Measurements from ENCODE around the gene SORBS2.

Gene SORBS2

DNA sequence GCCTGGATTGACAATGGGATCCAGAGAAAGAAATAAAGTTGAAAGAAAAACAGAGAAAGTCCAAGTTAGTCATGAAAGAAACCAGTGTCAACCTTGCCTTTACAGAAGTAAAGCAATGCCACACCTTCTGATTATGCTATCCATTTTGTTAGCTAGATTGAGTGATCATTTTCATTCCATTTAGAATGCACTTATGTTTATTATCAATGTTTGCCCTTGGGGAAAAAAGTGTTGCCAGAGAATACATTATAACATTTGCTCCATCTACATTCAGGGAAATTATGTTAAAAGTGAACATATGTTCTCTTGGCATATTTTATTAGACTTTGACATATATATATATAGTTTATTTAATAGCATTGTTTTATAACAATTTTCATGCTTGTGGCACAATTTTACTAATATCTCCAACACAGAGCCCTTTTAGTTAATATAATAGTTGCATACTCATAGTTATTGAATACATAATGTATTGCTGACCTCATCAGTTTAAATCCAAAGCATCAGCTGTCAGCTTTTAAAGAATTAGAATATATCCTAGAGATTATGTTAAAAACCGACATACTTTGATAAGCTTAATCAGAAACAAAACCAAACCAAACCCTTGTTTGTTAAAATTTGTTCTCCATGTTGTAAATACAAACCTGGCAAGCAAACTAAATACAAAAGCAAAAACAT, 134.2 kb downstream of the SORBS2 start:
- DNase-seq (ENCODE audit: low spot score) = no peak

DNA sequence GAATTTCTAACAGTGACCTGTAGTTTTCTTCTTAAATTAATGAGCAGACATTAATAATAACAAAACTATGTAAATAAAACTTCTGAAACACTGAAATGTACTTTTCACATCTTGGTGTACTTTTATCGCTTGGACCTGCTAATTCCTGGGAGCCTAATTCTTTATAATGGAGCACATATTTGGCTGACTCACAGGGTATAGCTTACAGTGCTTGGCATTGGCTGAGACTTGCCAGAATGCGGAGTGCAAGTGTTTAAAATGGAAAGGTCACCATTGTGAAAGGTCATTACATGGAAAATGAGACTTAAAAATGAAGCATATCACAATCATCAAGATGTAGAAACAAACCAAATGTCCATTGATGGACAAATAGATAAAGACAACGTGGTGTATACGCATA, 139.4 kb downstream of the SORBS2 start:
- no peak for DNase-seq (ENCODE audit: low spot score)

DNA sequence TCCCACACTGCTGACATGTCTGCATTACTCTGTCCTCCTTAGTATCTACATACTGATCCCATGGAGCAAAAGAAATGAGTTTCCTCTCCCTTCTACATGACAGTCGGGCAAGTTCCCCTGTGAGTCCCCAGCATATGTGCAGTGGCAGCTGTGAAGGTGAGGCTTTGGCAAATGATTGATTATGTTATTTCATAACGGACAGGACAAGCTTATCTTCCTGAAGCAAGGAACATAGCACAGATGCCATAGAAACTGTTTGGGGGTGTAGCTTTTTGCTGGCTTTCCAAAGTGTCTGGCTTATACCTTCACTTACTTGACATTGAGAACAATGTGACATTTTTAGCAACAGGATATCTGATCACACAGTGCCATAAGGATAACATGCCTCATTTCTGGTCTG, 139.8 kb downstream of the SORBS2 start:
- no peak for DNase-seq (ENCODE audit: low spot score)

DNA sequence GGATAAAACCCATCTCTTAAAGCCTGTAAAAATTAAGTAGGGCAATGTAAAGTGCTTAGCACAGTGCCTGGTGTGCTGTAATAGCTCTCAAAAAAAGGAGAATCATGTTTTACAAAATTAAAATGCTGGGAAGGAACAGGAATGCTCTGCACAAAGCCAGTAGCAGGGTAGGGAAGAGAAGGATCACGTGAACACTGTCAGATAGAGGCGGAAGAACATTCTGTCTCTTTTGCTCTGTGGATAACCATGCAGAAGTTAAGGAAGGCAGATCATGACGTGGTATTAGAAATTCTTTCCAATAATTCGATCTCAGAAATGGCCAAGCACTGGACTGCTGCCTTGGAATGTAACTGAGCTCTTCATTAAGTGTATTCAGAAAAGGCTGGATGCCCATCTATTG, 140.5 kb downstream of the SORBS2 start:
- no peak for DNase-seq (ENCODE audit: low spot score)

DNA sequence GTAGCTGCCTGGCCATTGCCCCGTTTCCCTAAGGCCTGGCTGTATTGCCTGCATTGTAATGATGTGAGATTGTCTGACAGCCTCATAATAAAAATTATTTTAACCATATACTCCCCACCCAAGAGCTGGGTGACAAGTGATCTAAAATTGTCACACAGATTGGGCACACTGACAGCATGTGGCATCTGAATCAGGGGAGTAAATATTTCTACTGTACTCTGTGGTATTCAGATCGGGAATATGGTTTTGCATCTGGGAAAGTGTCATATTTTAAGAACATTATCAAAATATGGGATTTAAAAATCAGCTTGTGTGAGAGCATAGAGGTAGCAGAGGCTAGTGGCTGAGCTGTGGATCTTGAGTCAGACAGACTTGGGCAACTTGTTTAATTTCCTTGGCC, 140.9 kb downstream of the SORBS2 start:
- DNase-seq (ENCODE audit: low spot score) = no peak

DNA sequence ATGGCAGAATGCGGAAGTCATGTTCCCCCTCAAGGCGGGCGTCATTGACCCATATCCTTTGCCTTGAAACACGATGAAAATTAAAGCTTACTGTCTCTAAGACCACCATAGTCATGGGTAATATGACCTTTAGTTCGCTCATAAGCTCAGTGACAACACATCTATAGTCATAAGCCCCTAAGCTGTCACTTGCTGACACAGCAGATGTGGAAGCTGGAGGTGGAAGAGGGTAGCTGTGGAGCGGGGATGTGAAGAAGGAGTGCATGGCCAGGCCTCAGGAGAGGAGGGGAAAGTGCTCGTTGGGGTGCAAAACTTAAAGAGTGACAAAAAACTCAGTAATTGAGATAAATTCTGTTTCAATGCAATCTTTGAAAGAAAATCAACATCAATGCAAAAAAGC, 142.7 kb downstream of the SORBS2 start:
- no peak for DNase-seq (ENCODE audit: low spot score)

DNA sequence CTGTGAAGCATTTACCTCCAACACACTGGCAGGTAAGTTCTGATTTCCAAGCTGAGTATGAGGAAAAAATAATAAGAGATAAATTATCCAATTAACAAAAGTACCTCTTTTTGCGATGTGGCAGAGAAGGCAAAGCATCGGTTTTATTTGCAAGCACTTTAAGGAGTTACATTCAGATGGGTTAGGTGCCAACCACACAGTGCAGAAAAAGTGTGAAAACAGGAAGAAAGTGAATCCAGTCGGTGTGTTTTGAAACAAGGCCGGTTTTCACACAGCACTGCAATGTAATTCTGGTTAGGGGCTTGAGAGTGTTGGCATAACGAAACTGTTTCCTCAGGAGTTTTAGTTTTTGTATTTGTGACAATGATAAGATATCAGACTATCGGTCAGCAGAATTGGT, 145.8 kb downstream of the SORBS2 start:
- no peak for DNase-seq (ENCODE audit: low spot score)

DNA sequence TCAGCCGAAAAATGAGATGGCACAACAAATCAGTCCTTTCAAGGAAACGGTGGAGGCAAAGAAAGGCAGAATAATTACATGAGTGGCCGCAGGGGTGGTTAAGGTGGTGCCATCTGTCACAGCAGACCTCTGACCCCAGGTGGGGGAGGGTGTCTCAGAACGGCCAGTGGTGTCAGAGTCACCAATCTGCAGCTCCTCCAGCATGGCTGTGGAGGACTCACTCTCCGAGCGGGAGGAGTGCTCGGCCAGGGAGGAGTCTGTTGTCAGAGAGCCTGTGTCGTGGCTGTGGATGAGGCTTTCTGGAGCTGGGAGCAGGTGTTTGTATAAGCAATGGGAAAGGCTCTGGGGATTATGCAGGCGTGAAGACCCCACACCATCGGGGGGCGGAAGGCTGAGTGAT, 146.3 kb downstream of the SORBS2 start:
- DNase-seq (ENCODE audit: low spot score) = no peak

DNA sequence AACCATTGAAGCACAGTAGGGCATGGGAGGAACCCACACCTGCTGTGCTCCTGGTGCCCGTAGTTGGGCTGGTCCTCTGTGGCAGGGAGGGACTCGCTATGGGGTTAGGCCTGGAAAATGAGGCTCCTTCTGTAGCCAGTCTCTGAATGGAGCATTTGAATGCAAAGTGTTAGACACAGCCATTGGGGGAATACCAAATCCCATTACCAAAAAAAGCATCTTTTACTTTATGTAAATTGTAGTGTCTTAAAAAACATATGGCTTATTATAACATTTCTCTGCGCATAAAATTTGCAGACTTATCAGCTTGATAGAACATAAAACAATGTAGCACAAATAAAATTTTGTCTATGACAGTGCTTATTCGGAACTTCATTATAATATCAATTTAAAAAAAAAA, 147.5 kb downstream of the SORBS2 start:
- no peak for DNase-seq (ENCODE audit: low spot score)

DNA sequence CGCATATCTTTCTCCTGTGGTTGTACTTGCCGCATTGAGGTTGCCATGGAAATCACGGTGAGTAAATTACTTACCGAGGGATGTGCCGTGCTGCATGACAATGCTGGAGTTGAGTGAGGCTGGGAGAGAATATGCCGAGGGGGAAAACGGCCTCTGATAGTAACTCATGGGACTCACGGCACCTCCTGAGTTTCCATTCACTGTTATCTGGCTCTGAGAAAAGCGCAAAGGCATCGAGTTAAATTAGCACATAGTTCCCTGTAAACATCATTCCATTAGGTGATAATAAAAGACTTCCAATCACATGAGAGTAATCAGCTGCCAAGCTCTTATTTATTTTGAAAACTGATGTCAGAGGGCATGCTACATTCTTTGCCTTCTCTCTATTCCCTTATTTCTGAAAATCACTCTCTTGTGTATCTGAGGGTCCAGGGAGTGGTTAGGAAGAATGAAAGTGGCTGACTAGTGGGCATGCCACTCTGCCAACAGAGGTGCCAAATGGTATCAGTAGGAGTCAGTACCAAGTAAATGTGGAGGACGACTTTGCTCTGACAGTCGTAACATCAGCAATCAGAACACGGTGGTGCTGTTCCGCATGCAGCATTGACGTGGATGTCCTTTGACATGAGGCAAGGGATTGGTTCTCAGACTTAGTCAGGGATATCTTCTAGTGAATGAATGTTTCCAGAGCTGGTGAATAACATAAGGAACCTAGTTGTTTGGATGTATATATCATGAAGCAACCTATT, 149.8 kb downstream of the SORBS2 start:
- no peak for DNase-seq (ENCODE audit: low spot score)

DNA sequence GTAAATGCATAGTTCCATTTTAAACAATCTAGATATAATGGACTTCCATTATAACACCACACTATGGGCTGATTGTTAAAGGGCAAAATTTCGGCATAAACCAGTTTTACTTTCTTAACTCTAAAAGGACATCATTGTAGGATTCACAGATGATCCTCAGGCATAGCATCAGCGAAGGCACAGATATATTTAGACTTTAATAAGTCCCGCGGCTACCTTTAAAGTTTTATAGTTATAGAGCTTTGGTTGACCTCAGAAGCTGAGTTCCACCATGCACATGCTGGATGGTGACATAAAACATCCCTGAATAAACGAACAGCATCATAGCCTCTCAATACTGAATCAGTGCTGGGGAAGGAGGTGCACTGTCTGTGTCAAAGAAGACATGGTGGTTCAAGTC, 151.7 kb downstream of the SORBS2 start:
- no peak for DNase-seq (ENCODE audit: low spot score)

DNA sequence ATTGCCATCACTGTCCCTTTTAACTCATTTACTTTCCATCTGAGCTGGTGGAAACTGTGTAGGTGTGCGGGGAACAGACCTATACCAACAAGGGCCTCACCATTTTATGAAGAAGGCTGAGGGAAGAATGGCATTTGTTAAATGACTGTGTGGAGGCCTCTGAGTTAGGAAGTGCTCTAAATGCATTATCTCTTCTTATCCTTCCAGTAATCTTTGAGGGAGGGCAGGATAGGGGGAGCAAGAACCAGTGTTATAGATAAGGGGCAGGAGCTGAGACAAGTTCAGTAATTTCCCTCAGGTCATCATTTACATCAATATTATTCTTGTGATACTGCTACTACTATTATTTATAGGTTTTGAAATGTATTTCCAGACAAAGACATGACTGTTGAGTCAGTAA, 154.3 kb downstream of the SORBS2 start:
- DNase-seq (ENCODE audit: low spot score) = no peak

DNA sequence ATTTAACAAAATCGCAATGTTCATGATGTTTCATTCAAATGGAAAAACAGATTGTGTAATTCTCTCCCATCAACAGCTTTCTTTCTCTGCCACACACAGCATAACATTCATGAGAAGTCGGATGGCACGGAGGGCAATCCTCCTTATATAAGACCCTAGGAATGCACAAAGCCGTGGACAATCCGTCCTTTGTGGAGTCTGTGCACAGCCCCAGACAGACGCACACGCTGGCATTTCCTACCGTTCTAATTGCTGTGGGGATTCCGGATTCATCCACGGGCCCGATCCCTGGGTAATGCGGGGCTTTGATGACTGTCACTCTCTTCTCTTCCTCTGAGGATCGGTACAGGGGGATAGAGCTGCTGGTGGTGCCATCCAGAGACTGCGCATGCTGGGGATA, 154.8 kb downstream of the SORBS2 start:
- no peak for DNase-seq (ENCODE audit: low spot score)

DNA sequence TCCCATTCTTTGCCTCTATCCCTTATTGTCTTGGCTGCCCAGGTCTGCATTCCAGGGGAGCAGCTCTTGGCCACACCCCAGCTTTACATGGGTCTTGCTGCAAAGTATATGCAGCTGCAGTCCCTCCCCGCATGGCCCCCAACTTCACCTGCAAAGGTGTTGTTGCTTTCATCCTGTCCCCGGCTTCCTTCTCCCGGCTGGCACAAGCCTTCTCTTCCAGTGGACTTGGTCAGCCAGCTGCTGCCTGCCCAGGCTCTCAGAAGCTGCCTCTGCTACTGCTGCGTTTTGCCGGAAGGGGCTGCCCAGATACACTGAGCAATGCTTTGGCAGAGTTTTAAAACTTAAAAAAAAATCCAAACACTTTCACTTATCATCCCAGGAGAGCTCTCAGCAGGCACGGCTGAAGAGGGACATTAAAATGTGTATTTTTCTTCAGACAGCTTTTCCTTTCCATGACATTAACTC, 155.5 kb downstream of the SORBS2 start:
- DNase-seq (ENCODE audit: low spot score) = no peak

DNA sequence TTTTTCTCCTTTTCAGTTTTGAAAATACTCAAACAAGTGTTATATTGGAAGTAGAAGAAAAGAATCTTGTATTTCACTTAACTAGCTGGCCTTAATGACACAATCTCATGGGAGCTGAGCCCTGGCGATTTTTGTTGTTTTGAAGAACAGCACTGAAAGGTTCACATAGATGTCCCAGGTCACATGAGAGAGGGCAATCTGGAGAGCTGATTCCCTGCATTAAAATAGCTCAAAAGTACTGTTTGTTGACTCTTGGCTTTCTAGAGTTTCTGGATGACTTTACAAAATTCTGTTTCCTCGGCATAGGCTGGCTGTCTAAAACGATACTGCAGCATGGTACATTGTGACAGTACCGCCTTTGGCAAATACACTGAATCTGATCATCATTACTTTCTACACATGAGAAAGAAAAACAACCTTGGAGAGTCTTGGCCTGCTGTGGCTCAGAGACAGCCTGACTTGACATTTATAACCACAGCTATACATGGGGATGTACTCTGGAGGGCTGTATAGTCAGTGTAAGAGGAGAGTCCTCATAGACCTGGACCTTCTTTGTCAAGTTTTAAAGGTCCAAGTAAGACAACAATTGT, 156.9 kb downstream of the SORBS2 start:
- no peak for DNase-seq (ENCODE audit: low spot score)

DNA sequence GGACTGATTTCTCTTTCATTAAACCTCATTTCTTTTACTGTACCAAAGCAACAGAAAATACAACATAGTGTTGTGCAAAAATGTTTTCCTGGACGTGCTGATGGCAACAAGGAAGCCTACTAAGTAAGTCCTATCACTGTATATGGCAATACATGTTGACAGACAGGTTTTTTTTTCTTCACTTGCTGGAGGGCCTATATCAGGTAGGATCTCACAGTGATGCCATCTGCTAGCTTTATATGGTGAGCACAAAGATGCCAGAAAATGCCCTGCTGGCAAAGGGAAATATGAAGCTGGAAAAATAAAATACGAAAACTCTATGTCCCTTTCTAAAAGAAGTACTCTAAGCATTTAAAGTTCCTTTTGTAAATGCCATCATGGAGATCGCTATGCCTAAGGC, 157.7 kb downstream of the SORBS2 start:
- no peak for DNase-seq (ENCODE audit: low spot score)

DNA sequence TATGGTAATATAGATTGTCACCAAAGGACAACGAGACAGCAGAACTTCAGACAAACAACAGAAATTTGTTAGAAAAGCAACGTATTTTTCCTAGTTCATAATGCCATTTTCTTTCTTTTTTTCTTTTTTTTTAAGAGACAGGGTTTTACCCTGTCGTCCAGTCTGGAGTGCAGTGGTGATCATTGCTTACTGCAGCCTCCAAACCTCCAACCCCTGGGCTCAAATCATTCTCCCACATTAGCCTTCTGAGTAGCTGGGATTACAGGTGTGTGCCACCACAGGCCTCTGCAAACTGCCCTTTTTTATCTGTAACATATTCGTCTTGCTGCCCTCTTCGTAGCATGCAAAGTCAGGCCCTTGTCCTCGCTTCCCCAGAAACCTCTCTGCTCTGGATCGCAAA, 160.1 kb downstream of the SORBS2 start:
- DNase-seq (ENCODE audit: low spot score) = no peak

DNA sequence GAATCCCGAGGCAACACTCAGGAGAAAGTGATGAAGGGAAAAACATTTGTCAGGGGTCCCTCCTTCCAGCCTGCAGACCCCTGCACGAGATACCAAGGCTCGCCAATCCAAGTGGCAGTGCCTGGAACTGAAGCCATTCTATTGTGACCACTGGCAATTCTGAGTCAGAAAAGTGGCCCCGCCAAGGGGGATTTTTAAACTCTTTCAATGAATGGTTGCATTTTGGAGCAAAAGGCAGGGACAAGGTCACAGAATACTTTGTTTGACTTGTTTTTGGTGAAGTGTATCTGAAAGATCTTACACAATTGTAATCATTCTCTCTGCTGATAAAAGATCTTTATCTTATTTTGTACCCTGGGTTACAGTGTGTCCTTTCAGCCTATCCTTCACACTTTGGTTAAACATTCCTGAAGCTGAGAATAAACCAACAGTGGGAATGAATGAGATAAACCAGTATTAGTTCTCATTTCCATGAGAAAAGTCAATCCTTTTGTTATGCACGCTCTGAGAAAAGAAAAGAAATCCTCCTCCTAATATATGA, 160.8 kb downstream of the SORBS2 start:
- no peak for DNase-seq (ENCODE audit: low spot score)

DNA sequence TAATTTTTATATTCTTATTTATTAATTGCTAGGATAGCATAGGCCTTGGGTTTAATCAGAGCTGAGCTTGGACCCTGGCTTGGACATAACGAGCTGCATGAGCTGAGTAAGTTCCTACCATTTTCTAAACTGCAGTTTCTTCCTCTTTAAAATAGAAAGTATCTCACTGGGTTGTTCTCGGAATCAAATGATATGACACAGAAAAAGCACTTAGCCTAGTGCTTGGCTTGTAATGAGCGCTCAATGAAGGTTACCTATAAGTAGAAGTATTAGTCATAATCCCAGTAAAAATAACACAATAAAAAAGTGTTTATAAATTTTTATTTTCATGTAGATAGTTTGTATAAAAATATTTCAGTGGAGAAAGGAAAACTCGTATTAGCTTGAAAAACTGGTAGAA, 163.4 kb downstream of the SORBS2 start:
- DNase-seq (ENCODE audit: low spot score) = no peak

DNA sequence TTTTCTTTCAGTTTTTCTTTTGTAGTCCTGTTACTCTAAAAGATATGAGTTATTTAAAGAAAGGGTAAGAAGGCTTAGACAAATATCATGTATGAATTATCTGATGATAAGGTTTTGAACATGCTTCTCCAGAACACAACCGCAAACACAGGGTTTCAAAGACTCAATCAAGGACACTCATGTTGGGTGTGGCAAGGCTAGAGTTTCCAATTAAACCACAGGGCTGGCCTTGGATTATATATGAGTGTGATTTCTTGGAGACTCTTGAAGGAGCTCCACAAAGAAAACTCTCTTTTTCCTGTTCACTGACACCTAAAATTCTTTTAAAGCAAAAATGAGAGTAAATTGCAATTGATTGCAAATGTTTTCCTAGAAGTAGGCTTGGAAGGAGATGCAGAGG, 166.6 kb downstream of the SORBS2 start:
- no peak for DNase-seq (ENCODE audit: low spot score)

DNA sequence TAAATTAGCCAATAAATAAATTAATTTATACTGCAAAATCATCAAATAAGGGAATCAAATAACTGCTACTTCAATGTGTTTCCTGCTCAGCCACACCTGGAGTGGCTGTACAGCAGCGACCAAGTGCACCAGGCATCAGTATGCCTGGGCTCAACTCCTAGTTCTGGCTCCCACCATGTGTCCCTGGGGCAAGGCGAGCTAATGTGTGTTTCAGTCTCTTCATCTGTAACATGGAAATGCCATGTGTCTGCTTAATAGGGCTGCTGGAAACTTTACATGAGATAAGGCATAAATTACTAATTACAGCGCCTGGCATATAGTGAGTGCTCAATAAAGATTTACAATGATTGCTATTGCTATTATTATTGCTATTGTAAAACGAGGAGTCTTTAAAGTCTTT, 167.6 kb downstream of the SORBS2 start:
- no peak for DNase-seq (ENCODE audit: low spot score)

DNA sequence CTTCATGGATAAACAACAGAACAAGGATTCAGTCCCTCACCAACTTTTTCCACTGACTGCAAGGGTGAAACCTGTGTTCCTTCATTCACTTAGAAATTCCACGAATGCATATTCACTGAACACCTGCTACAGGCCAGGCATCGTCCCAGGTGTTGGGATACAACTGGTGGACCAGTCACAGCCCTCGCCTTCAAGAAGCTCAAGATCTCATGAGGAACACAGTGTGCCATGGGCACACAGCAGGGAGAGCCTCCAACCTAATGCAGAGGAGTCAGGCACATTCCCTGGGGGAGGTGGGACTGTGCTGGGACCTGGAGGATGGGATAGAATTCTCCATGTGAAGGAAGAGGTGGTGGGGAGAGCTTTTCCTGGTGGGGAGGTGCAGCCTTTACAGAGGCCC, 169.1 kb downstream of the SORBS2 start:
- DNase-seq (ENCODE audit: low spot score) = no peak

Measured in hematopoietic multipotent progenitor cell treated with erythropoietin and hydrocortisone succinate and interleukin-3 and kit ligand, for 15 days (in vitro differentiated cells).